Body of pancreas (tissue), 4 donors: ENCODE data around the gene KAT6B. TPM values are rescaled to one million over a fixed set of nuclear protein-coding genes. Genes with fewer than 3 reads are reported as not detected.

Source experiments
- ATAC-seq: fragments of 150-250 bp; one replicate; pipeline ENCODE4 v1.9.1; 2016
- DNase-seq, 4 donors: peaks; one replicate each; pipeline ENCODE4 v3.0.0-alpha.2; 2019
- H3K27ac ChIP-seq, 4 donors: fragments of 200-600 bp; sonication (generic); 1 replicate in 3 of 4; 2 replicates in 1 of 4; pipeline versions ENCODE4 v1.5.1 to v1.6.1; 2016 to 2019; ENCODE audit warnings: mild to moderate bottlenecking in 1 of 4, mixed read lengths in 1 of 4, moderate library complexity in 1 of 4
- H3K27me3 ChIP-seq, 2 donors: fragments of 200-600 bp; sonication (generic); one replicate each; pipeline ENCODE4 v1.6.0; 2016; ENCODE audit warnings: mild to moderate bottlenecking in 1 of 2
- H3K36me3 ChIP-seq, 2 donors: fragments of 200-600 bp; sonication (generic); replicated peaks in 1 of 2; 2 replicates each; pipeline ENCODE4 v1.5.1; 2016; ENCODE audit warnings: low read depth in 2 of 2; ENCODE audit not compliant: insufficient read depth in 1 of 2
- H3K4me1 ChIP-seq: fragments of 200-600 bp; sonication (generic); one replicate; pipeline ENCODE4 v1.6.0; 2016
- H3K4me3 ChIP-seq, 2 donors: fragments of 200-600 bp; sonication (generic); 1 replicate in 1 of 2; 2 replicates in 1 of 2; pipeline ENCODE4 v1.5.1; 2016 to 2019
- H3K9me3 ChIP-seq, 3 donors: fragments of 200-600 bp; sonication (generic); 1 replicate in 2 of 3; 2 replicates in 1 of 3; pipeline ENCODE4 v1.5.1; 2016
- CTCF ChIP-seq, 7 experiments: fragments of 450-650 bp in 4 of 7; fragments of 200-600 bp in 3 of 7; sonication (generic) in 3 of 7; IDR thresholded peaks; one replicate each; pipeline ENCODE4 v1.5.1; 2016 to 2019; ENCODE audit warnings: antibody characterized with exemption in 7 of 7
- POLR2A ChIP-seq, 3 donors: fragments of 450-650 bp; IDR thresholded peaks; one replicate each; pipeline ENCODE4 v1.6.1; 2016; ENCODE audit warnings: antibody characterized with exemption in 3 of 3, mild to moderate bottlenecking in 2 of 3
- WGBS, 2 donors: methylation state at CpG; one replicate each; pipeline ENCODE4 v1.1.5; 2017; 5-methylcytosine and 5-hydroxymethylcytosine counted together
- intact Hi-C: fragments of 100-400 bp; cut with DNase I; formaldehyde crosslinking; loops from one replicate; pipeline ENCODE4 v1.15.1; 2023
- total RNA-seq, 2 donors: library from RNA; depleted of rRNA; stranded (reverse); fragments of >200 nt; gene quantifications; one replicate each; pipeline ENCODE4 v1.1.0, GENCODE V29; 2016

The KAT6B gene
- total RNA-seq, 2 donors from 2014 or later: 39.9 to 45.9 TPM

- no peaks in the 10 kb centered on the region for H3K9me3 ChIP-seq
- no peak overlapping the region for H3K4me3 ChIP-seq
- H3K27ac ChIP-seq: no peak overlapping the region
- H3K36me3 ChIP-seq: no peaks in the 10 kb centered on the region
- TF ChIP-seq POLR2A (IDR thresholded peaks at IDR 0.05) (peak in 1 of 3 donors; percentile 6), CTCF (IDR thresholded peaks at IDR 0.05) (no peak)
- WGBS, 2 donors: 70 to 76% methylated on average over 14 to 50 of the region's 53 CpGs
- intact Hi-C loops: no loop called here
- DNase-seq (no peak), ATAC-seq (no peak)
- H3K4me1 ChIP-seq: no peaks in the 10 kb centered on the region
- H3K27me3 ChIP-seq: no peaks in the 10 kb centered on the region
These were observed 12.8 kb upstream of the KAT6B start for GRCh38 chr10:74813381-74814259.

DNA sequence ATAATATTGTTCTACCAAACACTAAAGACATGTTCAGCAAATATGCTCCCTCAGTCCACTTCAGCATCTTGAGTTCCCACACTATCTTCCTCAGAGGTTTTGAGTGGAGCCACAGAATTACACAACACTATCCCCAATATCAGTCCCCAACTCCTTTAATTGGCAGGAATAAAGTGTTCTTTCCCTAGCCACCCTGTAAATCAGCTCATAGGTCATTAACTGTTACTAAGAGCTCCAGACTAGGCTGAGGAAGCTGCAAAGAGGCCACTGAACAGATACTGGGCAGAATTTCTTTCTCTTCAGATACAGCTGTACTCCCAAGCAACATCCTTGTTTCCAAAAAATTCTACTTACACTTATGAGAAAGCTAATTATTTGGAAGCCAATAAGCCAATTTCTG, 11.6 kb upstream of the KAT6B start:
- Histone ChIP-seq H3K27ac (no peak overlapping the region), H3K27me3 (no peaks in the 10 kb centered on the region), H3K4me3 (no peak overlapping the region), H3K4me1 (no peaks in the 10 kb centered on the region), H3K36me3 (no peaks in the 10 kb centered on the region), H3K9me3 (no peaks in the 10 kb centered on the region)
- no peak for ATAC-seq
- intact Hi-C loops: no loop called here
- no peak for TF ChIP-seq POLR2A (IDR thresholded peaks at IDR 0.05)
- TF ChIP-seq CTCF (IDR thresholded peaks at IDR 0.05): no peak
- no peak for DNase-seq

- no peak for DNase-seq
- Histone ChIP-seq H3K27me3 (no peaks in the 10 kb centered on the region), H3K9me3 (no peaks in the 10 kb centered on the region), H3K27ac (no peak overlapping the region), H3K4me3 (no peak overlapping the region), H3K36me3 (no peaks in the 10 kb centered on the region), H3K4me1 (peaks cover 10% of the 10 kb centered on the region)
- no peak for ATAC-seq
- TF ChIP-seq POLR2A (IDR thresholded peaks at IDR 0.05) (no peak), CTCF (IDR thresholded peaks at IDR 0.05) (no peak)
- intact Hi-C loops: no loop called here
- 84 to 94% methylated on average over 4 of the region's 4 CpGs for WGBS, 2 donors
These were observed 9.4 kb upstream of the KAT6B start for GRCh38 chr10:74816824-74817498.

DNA sequence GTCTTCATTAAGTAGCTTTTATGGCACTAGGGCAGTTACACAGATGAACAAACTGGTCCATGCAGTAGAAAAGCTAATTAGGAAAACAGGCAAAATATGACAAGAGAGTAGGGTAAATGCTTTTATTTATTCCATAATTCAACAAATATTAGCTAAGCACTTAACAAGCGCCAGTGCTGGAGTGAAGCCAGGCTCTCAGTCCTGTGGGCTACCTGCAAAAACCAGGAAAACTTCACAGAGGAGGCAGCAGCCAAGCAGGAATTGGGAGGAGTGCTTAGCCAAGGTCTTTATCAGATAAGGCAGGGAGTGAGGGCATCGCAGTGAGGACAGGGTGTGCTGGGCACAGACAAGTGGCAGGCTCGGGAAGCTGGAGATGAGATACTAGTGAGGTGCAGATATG, 4.9 kb upstream of the KAT6B start:
- ATAC-seq (no peak), DNase-seq (peak; percentile 46 to 68 (median 46))
- intact Hi-C loops: no loop called here
- no peaks in the 10 kb centered on the region for H3K9me3 ChIP-seq
- no peak overlapping the region for H3K4me3 ChIP-seq
- no peaks in the 10 kb centered on the region for H3K36me3 ChIP-seq
- 11 to 16% methylated on average over 3 of the region's 3 CpGs for WGBS, 2 donors
- peak overlapping the region in 3 of 4 donors; percentile 24 to 54 (median 53) for H3K27ac ChIP-seq
- H3K27me3 ChIP-seq: no peaks in the 10 kb centered on the region
- peaks cover 35% of the 10 kb centered on the region for H3K4me1 ChIP-seq
- TF ChIP-seq POLR2A (IDR thresholded peaks at IDR 0.05) (no peak), CTCF (IDR thresholded peaks at IDR 0.05) (no peak)
